Colonic mucosa (tissue), 4 donors: ENCODE results near the gene SLCO3A1. TPM values are rescaled to one million over a fixed set of nuclear protein-coding genes. Genes with fewer than 3 reads are reported as not detected.

Experiments used
- DNase-seq: peaks from one replicate; pipeline ENCODE4 v3.0.0-alpha.2; 2020
- H3K27ac ChIP-seq: fragments of 200-600 bp; one replicate; pipeline ENCODE4 v1.8.0; 2021
- H3K27me3 ChIP-seq: fragments of 200-600 bp; one replicate; pipeline ENCODE4 v1.8.0; 2021
- H3K36me3 ChIP-seq: fragments of 200-600 bp; one replicate; pipeline ENCODE4 v1.8.0; 2021
- H3K4me1 ChIP-seq: fragments of 200-600 bp; one replicate; pipeline ENCODE4 v1.8.0; 2021; ENCODE audit warnings: mild to moderate bottlenecking
- H3K4me3 ChIP-seq: fragments of 200-600 bp; one replicate; pipeline ENCODE4 v1.8.0; 2021
- H3K9ac ChIP-seq, 2 donors: one replicate each; pipeline ENCODE4 v1.7.0; 2013; ENCODE audit warnings: control low read depth in 2 of 2, low read depth in 2 of 2, low read length in 2 of 2
- H3K9me3 ChIP-seq: fragments of 200-600 bp; one replicate; pipeline ENCODE4 v1.8.0; 2021
- intact Hi-C: fragments of 100-400 bp; cut with DNase I; formaldehyde crosslinking; loops from one replicate; pipeline ENCODE4 v1.14.1; 2022
- total RNA-seq, 2 donors: library from RNA; stranded (reverse); fragmentation: NEBNext Ultra II Directional in 1 of 2; extraction: Animal tissue kit (Norgen Biotek cat#: 25700) in 1 of 2; gene quantifications; one replicate each; pipeline ENCODE4 v1.2.1, GENCODE V29; 2021
- TF ChIP-seq, protein P1 (sequence below): fragments of 200-600 bp; IDR thresholded peaks from one replicate; pipeline ENCODE4 v1.8.0; 2022; ENCODE audit warnings: antibody characterized with exemption, mild to moderate bottlenecking
- donor health status: healthy.
- donor health status: DM: no; HTN: no; CAD: no.
- donor health status: DM: no; HTN: no; CAD: no.

Gene SLCO3A1
- total RNA-seq, 2 donors from 2014 or later: 11.4 to 24.6 TPM

DNA sequence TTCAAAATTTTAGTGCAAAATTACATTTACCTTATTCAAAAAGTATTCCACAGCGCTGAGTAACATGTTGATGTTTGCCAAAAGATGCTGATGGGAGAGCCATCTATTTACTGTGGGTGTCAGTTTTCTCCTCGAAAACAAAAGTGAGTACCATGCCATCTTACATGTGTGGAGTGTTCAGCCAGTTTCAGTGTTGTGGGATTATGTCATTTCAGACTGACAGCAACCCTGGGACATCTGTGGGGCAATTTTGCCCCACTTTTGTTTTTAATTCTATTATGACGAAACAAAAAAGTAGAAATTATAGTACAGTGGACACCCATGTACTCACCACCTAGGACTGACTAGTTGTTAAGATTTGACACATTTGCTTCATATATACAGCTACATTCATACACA is 19.6 kb downstream of the SLCO3A1 start:
- no peak overlapping the region for H3K4me3 ChIP-seq

DNA sequence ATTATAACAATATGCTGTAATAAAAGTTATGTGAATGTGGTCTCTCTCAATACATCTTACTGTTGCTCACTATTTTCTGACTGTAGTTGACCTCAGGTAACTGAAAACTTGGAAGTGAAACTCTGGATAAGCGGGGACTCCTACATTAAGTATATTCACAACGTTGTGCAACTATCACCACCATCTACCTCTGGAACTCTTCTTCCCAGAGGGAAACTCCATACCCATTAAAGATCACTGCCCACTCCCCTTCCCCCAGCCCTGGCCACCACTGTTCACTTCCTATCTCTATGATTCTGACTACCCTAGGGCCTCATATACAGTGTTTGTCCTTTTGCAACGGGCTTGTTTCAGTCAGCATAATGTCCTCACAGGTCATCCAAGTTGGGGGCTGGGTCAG is 20.7 kb downstream of the SLCO3A1 start:
- Histone ChIP-seq H3K27ac (no peak overlapping the region), H3K9ac (no peak overlapping the region), H3K4me1 (no peaks in the 10 kb centered on the region), H3K27me3 (no peaks in the 10 kb centered on the region), H3K9me3 (no peaks in the 10 kb centered on the region), H3K4me3 (no peak overlapping the region), H3K36me3 (no peaks in the 10 kb centered on the region)
- no peak for DNase-seq
- intact Hi-C loops: no loop called here
- TF ChIP-seq, protein P1, sequence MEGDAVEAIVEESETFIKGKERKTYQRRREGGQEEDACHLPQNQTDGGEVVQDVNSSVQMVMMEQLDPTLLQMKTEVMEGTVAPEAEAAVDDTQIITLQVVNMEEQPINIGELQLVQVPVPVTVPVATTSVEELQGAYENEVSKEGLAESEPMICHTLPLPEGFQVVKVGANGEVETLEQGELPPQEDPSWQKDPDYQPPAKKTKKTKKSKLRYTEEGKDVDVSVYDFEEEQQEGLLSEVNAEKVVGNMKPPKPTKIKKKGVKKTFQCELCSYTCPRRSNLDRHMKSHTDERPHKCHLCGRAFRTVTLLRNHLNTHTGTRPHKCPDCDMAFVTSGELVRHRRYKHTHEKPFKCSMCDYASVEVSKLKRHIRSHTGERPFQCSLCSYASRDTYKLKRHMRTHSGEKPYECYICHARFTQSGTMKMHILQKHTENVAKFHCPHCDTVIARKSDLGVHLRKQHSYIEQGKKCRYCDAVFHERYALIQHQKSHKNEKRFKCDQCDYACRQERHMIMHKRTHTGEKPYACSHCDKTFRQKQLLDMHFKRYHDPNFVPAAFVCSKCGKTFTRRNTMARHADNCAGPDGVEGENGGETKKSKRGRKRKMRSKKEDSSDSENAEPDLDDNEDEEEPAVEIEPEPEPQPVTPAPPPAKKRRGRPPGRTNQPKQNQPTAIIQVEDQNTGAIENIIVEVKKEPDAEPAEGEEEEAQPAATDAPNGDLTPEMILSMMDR: no peak

More for the DNA sequence above, 19.6 kb downstream of the SLCO3A1 start:
- Histone ChIP-seq H3K27me3 (no peaks in the 10 kb centered on the region), H3K9me3 (no peaks in the 10 kb centered on the region), H3K9ac (no peak overlapping the region), H3K4me1 (no peaks in the 10 kb centered on the region), H3K27ac (no peak overlapping the region), H3K36me3 (no peaks in the 10 kb centered on the region)
- intact Hi-C loops: no loop called here
- no peak for DNase-seq
- TF ChIP-seq, protein P1: no peak

DNA sequence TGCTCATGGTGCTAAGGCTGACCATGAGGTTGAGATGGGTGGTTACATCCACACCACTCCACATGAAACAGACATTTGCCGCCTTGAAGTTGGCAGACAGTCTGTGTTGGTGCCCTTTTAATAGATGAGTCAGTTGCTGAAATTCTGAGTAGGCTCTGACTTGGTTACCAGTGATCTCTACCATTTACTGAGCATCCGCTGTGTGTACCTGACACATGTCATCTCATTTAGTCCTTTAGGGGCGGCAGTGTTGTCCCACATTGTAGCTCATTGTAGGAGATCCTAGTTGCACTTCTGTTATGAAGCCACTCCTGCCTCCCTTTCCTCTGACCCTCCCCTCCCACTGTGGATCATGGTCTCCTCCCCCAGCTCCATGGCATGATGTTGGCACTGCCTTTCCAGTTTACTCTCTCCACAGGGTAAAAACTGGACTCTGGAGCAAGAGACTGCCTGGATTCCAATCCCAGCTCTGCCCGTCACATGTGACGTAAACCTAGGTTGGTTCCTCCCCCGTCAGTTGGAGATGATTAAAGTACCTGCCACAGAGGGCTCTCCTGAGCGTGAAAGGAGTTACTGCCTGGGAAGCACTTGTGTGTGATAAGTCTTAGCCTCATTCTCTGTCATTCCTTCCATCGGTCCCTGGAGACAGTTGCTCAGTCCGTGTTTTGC is 21.6 kb downstream of the SLCO3A1 start:
- Histone ChIP-seq H3K27me3 (no peaks in the 10 kb centered on the region), H3K9ac (no peak overlapping the region), H3K9me3 (no peaks in the 10 kb centered on the region), H3K27ac (no peak overlapping the region), H3K36me3 (no peaks in the 10 kb centered on the region), H3K4me3 (no peak overlapping the region), H3K4me1 (no peaks in the 10 kb centered on the region)
- DNase-seq: no peak
- intact Hi-C loops: no loop called here
- TF ChIP-seq, protein P1: no peak

DNA sequence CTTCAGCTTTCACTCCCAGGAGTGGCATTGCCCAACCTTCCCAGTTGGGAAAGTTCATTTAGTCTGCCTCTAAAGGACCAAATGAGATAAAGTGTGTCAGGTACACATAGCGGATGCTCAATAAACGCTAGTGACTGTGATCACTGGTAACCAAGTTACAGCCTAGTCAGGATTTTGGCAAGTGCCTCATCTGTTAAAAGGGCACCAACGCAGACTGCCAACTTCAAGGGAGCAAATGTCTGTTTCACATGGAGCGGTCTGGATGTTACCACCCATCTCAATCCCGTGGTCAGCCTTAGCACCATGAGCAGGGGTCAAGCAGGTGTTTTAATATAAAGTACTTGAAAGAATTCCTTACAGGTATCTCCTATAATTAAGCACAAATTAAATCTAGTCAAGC is 22.7 kb downstream of the SLCO3A1 start:
- Histone ChIP-seq H3K9me3 (no peaks in the 10 kb centered on the region), H3K27me3 (no peaks in the 10 kb centered on the region), H3K9ac (no peak overlapping the region), H3K4me1 (no peaks in the 10 kb centered on the region), H3K4me3 (no peak overlapping the region), H3K36me3 (no peaks in the 10 kb centered on the region), H3K27ac (no peak overlapping the region)
- DNase-seq: no peak
- TF ChIP-seq, protein P1: no peak
- intact Hi-C loops: no loop called here

DNA sequence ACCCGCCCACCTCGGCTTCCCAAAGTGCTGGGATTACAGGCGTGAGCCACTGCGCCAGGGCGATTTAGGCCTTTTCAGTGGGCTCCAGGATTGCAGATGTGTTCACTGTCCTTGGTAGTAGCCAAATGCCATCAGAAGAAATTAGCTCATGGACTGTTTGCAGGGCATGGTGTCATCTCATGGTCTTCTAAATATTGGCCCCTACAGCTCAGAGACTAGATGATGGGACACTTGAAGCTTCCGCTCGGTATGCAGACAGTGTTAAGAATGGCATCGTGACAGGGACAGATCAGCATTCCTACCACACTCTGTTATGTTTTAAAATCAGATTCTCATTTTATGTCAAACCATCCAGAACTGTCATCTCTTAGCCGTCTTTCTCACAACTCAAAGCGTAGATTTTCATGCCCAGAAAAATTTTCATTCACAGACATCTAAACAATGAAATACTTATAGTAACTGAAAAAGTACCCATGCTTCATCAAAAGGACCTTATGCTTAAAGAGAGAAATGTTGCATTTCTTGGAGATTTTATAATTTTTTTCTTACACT is 24.9 kb downstream of the SLCO3A1 start:
- TF ChIP-seq, protein P1: no peak
- H3K27ac ChIP-seq: no peak overlapping the region
- DNase-seq: no peak
- H3K4me3 ChIP-seq: no peak overlapping the region
- H3K9me3 ChIP-seq: no peaks in the 10 kb centered on the region
- H3K27me3 ChIP-seq: no peaks in the 10 kb centered on the region
- no peaks in the 10 kb centered on the region for H3K36me3 ChIP-seq
- no peaks in the 10 kb centered on the region for H3K4me1 ChIP-seq
- intact Hi-C loops: no loop called here
- no peak overlapping the region for H3K9ac ChIP-seq
